NCI-H345 treated with DMSO at 0.1 percent for 48 hours (cell line): Measurements from ENCODE around the gene INTS11.

Source experiments
- DNase-seq: peaks from one replicate; lab custom pipeline; 2025; ENCODE audit not compliant: unreplicated experiment; lab: John Stamatoyannopoulos, UW

Gene INTS11

GRCh38 chr1:1303736-1304135, 20.7 kb downstream of the INTS11 start:
- DNase-seq = no peak

- no peak for DNase-seq
Observed at GRCh38 chr1:1302951-1303509, 21.4 kb downstream of the INTS11 start.

DNA sequence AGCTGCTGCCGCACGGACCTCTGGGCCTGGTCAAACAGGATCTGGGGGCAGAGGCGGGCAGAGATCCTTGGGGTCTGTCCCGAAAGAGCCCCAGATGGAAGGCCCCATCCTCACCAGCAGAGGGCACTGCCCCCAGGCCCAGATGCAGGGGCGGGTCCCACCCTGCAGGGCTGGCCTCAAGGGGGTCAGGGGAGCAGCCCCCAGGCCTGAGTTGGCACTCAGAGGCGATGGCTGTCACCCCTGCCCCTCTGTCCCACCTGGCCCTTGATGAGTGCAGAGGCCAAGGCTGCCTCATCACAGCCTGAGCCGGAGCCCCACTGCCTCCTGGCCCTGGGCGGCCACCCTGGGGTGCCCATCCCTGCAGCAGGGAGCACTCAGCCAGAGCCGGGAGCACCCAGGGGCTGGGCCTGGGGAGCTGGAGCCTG, 22.4 kb downstream of the INTS11 start:
- no peak for DNase-seq

DNA sequence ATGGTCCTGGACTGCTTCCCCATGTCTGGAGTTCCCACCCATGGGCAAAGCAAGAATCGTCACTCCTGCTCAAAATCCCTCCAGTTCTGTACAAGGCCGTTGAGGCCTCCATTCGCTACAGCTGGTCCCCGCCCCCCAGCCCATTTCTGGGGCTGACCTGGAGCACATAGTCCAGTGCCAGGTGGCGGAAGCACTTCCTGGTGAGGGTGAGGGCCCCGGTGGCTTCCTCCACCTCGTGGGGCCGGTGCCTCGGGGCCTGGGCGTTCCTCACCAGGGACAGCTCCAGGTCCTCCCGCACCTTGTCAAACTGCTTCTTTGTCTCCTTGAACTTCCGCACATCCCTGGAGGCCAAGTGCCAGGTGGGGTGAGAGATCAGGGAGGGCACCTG, 24.1 kb downstream of the INTS11 start:
- no peak for DNase-seq

DNA sequence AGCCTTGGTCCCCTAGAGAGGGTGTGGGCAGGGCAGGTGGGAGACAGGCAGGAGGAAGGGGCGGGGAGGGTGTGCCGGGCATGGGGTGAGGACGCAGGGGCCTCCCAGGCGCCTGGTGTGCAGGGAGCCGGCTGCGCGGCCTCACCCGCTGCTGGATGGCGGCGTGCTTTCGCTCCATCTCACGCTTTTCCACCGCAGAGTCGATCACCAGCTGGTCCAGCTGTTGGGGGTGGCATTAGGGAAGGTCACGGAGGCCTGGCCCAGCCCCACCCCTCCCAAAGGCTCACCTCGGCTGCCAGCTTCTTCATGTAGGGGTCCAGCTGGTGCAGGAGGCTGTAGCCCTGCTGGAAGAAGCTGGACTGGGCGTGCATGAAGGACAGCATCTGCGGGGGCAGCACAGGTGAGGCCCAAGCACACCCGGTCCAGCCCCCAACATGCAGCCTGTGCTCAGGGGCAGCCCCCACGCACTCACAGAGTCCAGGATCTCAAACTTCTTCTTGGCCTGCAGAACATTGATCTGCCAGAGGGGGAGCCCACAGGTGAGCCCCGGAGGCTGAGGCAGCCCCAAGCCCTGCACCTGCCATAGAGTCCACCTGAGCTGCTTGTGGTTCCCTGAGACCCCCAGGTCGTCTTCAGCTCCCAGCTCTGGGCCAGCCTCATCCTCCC, 24.6 kb downstream of the INTS11 start:
- DNase-seq = no peak

DNA sequence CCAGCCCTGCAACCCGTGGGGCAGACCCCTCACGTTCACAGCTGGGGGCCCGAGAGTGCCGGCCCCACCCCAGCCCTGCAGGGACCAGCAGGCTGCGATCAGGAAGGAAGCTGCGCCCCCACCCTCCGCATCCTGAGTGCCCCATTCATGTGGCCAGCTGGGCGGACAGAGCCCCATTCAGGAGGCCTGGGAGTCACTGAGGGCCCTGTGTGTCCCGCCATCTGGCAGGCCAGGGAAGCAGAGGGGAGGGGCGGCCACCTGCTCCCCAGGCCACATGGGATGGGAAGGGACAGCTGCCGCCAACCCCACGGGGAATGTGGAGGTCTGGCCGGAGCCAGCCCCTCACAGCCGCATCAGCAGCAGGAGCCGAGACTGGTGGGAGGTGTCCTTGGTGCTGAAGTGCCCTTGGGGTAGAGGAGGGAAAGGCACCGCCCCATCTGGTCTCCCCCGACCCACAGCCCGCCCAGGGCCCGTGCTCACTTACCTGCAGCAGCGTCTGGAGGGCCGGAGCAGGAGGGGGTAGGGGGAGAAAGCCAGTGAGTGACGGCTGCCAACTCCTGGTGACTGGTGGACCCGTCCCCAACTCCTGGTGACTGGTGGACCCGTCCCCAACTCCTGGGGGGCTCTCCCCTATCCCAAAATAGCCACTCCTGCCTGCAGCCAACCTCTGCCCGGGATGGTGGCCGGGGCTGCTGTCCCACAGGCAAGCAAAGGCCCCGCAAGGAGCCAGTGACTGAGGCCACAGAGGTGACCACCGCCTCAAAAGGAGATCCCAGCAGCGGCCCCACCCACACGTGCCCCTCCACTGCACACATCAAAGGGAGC, 25.4 kb downstream of the INTS11 start:
- no peak for DNase-seq

DNA sequence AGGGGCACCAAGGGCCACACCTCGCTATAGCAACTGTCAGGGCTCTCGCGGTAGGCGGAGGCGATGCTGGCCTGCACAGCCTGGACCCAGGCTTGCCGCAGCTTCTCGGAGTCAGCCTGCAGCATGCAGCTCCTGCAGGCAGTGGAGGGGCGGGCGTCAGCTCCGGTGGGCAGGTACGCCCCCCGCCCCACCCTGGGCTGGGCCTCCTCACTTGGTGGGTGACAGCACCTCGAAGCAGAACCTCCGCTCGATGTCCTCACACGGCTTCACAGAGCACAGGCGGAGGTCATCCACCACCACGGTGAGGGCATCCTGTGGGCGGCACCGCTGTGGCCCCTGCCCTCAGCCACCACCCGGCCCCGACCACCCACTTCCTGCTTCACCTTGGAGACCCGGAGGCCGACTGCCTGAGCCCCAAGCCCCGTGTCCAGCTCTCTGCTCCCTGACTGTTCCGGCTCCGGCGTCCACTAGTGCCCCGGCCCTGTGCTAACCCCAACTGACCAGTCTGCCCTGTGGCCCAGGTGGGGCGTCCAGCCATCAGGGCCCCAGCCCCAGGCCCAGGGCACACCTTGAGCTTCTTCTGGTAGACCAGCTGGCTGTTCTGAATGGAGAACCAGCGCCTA, 26.5 kb downstream of the INTS11 start:
- no peak for DNase-seq

- no peak for DNase-seq
Observed at GRCh38 chr1:1296070-1297061, 28.1 kb downstream of the INTS11 start.

- no peak for DNase-seq
Observed at GRCh38 chr1:1295154-1295923, 29.1 kb downstream of the INTS11 start.

DNA sequence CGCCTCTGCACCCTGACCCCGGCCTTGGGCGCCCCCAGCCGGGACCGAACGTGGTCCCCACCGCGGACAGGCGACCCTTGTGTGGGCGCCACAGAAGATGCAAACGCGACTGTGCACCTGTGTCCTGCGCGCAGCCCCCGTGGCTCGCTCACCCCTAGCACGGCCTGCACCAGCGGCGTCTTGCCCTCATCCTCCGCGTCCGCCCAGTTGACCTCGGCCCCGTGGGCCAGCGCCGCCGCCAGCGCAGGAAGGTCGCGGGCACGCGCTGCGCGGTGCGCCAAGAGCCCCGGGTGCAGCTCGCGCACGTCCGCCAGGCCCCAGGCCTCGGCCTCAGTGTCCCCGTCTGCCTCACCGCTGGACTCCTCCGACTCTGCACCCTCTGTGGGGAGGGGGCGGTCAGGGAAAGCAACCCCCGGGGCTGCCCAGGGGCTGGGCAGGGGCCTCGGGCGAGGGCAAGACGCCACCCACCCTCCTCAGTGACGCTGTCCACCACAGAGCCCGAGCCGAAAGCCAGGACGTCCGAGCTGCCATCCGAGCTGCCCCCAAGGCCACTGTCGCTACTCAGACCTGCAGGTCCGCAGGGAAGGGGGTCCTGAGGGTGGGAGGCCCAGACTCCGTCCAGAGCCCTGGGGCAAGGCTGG, 30.1 kb downstream of the INTS11 start:
- DNase-seq = no peak

- no peak for DNase-seq
Observed at GRCh38 chr1:1293263-1294249, 30.9 kb downstream of the INTS11 start.

DNA sequence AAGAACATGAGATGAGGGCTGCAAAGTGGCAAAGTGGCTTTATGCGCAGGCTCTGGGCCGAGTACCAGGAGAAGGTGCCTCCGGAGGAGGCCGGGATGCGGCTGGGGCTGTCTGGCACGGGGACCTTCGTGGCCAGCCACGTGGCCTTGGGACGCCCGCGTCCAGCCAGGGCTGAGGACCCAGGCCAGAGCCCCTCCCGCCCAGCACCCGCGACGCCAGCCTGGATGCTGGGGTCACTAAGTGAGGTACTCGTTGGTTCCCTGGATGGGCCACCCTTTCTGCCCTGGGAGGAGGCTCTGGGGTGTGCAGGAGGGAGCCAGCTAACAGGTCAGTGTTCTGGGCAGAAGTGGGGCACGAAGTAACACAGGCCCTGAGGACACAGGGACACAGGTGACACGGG, 31.6 kb downstream of the INTS11 start:
- DNase-seq = no peak

- DNase-seq = no peak
Observed at GRCh38 chr1:1292442-1292779, 32.0 kb downstream of the INTS11 start.

DNA sequence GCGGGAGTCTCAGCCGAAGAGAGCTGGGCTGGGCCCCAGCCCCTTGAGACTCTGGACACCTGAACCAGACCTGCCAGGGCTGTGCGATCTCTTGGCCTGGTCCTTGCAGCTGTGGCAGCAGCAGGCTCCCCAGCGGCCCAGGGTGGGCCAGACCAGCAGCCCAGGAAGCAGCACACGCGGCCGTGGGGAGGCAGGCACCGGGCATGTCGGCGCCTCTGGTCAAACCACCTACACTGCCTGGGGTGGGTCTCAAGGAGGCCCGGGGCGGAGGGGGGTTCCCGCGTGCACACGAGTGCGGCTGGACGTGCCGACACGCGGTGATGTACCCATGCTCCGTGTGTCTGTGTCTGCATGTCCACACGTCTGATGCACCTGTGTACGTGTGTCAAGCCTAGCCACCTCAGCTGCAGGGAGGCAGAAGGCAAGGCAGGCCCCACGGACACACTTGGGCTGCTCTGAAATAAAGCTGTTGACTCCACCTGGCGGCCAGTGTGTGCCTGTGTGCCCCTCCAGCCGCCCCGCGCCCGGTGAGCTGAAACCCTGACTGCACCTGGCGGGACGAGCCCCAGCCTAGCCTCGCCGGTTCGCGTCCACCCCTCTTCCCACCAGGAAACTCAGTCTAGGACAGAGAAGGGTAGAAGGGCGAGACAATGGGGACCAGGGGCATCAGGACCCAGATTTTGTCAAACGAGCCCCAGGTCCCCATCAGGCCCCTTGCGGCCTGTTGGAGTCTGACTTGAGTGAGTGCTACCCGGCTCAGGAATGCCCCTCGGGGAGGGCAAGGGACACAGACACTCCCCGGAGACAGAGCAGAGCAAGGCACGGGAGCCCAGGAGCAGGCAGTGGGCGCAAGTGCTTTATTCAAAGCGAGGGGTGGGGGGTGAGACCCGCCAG, 32.7 kb downstream of the INTS11 start:
- peak; percentile 64 for DNase-seq

- peak; percentile 47 for DNase-seq
Observed at GRCh38 chr1:1291023-1291528, 33.4 kb downstream of the INTS11 start.

- no peak for DNase-seq
Observed at GRCh38 chr1:1290238-1290731, 34.2 kb downstream of the INTS11 start.
